HepG2 (cell line): ENCODE data around the gene RGL1. TPM values are rescaled to one million over a fixed set of nuclear protein-coding genes. Genes with fewer than 3 reads are reported as not detected.

Experiments used
- ATAC-seq: fragments of 200-7000 bp; cut with Tn5 transposase; 3 replicates; pipeline ENCODE4 v1.9.1; 2020; ENCODE audit warnings: mild to moderate bottlenecking, moderate library complexity
- BruUV-seq: library from RNA; stranded (reverse); fragments of 400-500 nt; replicated peaks from 2 replicates; lab custom pipeline; 2021; lab: Mats Ljungman, UMichigan
- CTCF ChIA-PET: fragments of 300-600 bp; formaldehyde crosslinking; extraction: SDS; loops from one replicate; lab custom pipeline; 2021; ENCODE audit warnings: low total read pairs, inconsistent platforms, low intra/inter-chr PET ratio; lab: Yijun Ruan, JAX
- POLR2A ChIA-PET: fragments of 350-600 bp; sonication (Branson Sonifier 250); formaldehyde crosslinking; loops from one replicate; lab custom pipeline; 2020; ENCODE audit warnings: antibody characterized with exemption, inconsistent platforms; lab: Yijun Ruan, JAX
- DNase-seq: peaks from one replicate; pipeline ENCODE4 v3.0.0-alpha.2; 2015; ENCODE audit warnings: low spot score
- FAIRE-seq: peaks from 3 replicates; lab custom pipeline; 2011; peaks lifted over from hg19 to GRCh38; lab: Jason Lieb, UNC
- H2AFZ ChIP-seq: one replicate; pipeline ENCODE4 v1.6.1; 2011; ENCODE audit warnings: low read length, inconsistent platforms
- H3K27ac ChIP-seq: fragments of 300-600 bp; 3 replicates; pipeline ENCODE4 v1.8.0; 2011; ENCODE audit warnings: mixed run types, mild to moderate bottlenecking, mixed read lengths, low read length, inconsistent platforms; ENCODE audit not compliant: insufficient read depth; ENCODE audit errors: extremely low read length
- H3K27me3 ChIP-seq, 2 experiments: fragments of 200-600 bp in 1 of 2; 2 replicates in 1 of 2; 3 replicates in 1 of 2; pipeline versions ENCODE4 v1.6.0 to v1.8.0; 2011; ENCODE audit warnings: low read length in 2 of 2, mild to moderate bottlenecking in 2 of 2, moderate library complexity in 2 of 2, inconsistent platforms in 1 of 2; ENCODE audit not compliant: insufficient read depth in 2 of 2, control insufficient read depth in 1 of 2
- H3K36me3 ChIP-seq, 2 experiments: fragments of 200-600 bp in 1 of 2; replicated peaks in 1 of 2; 2 replicates in 1 of 2; 3 replicates in 1 of 2; pipeline versions ENCODE4 v1.5.1 to v1.8.0; 2011; ENCODE audit warnings: low read length in 2 of 2, inconsistent platforms in 1 of 2; ENCODE audit not compliant: insufficient read depth in 2 of 2, control insufficient read depth in 1 of 2
- H3K4me1 ChIP-seq: 2 replicates; pipeline ENCODE4 v1.5.1; 2012; ENCODE audit warnings: low read length, inconsistent platforms; ENCODE audit not compliant: insufficient read depth
- H3K4me2 ChIP-seq: 2 replicates; pipeline ENCODE4 v1.6.0; 2011; ENCODE audit warnings: low read depth, low read length, inconsistent platforms
- H3K4me3 ChIP-seq, 3 experiments: fragments of 200-600 bp in 1 of 3; sonication (generic), shearing (Covaris generic) in 1 of 3; replicated peaks in 1 of 3; 2 replicates each; pipeline ENCODE4 v1.5.1; 2011 to 2016; ENCODE audit warnings: low read length in 3 of 3, inconsistent platforms in 2 of 3, low read depth in 2 of 3, mild to moderate bottlenecking in 2 of 3, control low read depth in 1 of 3, mixed read lengths in 1 of 3; ENCODE audit not compliant: insufficient read depth in 1 of 3
- H3K79me2 ChIP-seq: one replicate; pipeline ENCODE4 v1.6.1; 2011; ENCODE audit warnings: low read length, inconsistent platforms; ENCODE audit not compliant: insufficient read depth
- H3K9ac ChIP-seq: 2 replicates; pipeline ENCODE4 v1.6.0; 2011; ENCODE audit warnings: mild to moderate bottlenecking, low read depth, low read length, inconsistent platforms; ENCODE audit not compliant: insufficient read depth
- H3K9me3 ChIP-seq: 2 replicates; pipeline ENCODE4 v1.5.1; 2012; ENCODE audit warnings: mild to moderate bottlenecking, low read length
- H4K20me1 ChIP-seq: 2 replicates; pipeline ENCODE4 v1.6.0; 2011; ENCODE audit warnings: inconsistent platforms, mild to moderate bottlenecking, low read length, moderate library complexity; ENCODE audit not compliant: insufficient read depth
- ZNF616 ChIP-seq: sonication (generic); formaldehyde crosslinking; IDR thresholded peaks from 2 replicates; pipeline ENCODE4 v1.5.0; 2020; ENCODE audit warnings: low read depth, mild to moderate bottlenecking, missing genetic modification reagents
- ZNF7 ChIP-seq: IDR thresholded peaks from 2 replicates; pipeline ENCODE4 v1.6.1; 2016; ENCODE audit warnings: missing biosample characterization, missing genetic modification reagents
- ZNF878 ChIP-seq: sonication (generic); formaldehyde crosslinking; IDR thresholded peaks from 2 replicates; pipeline ENCODE4 v1.8.1; 2023; ENCODE audit warnings: mild to moderate bottlenecking, missing genetic modification reagents, moderate library complexity
- WGBS: methylation state at CpG from one replicate; pipeline ENCODE4 v1.1.6; 2017; ENCODE audit warnings: low lambda C conversion rate; 5-methylcytosine and 5-hydroxymethylcytosine counted together
- in situ Hi-C: cut with HindIII; loops from 2 replicates; pipeline ENCODE4 v1.10.0; 2017; ENCODE audit warnings: low pct_unique_long_range_greater_than_20kb; ENCODE audit not compliant: extremely low pct_ligation_motif_present
- intact Hi-C: fragments of 100-400 bp; cut with micrococcal nuclease; formaldehyde crosslinking; loops from one replicate; pipeline ENCODE4 v1.10.0; 2022; ENCODE audit not compliant: unreplicated experiment
- polyA plus RNA-seq, 8 experiments: library from polyadenylated mRNA; depleted of rRNA in 3 of 8; stranded (reverse) in 7 of 8; unstranded in 1 of 8; fragments of >200 nt; fragmentation: Illumina TruSeq in 4 of 8; extraction: Trizol in 4 of 8; gene quantifications; 2 replicates each; pipeline versions ENCODE4 v1.2.1 to v1.2.3, GENCODE V29; 2011 to 2016; ENCODE audit warnings: low read depth in 4 of 8, missing spikeins in 1 of 8, mixed read lengths in 1 of 8; ENCODE audit not compliant: insufficient read depth in 1 of 8
- total RNA-seq, 5 experiments: library from RNA; depleted of rRNA; stranded (reverse); fragments of >200 nt; fragmentation: Illumina TruSeq; extraction: Trizol; gene quantifications; 2 replicates each; pipeline ENCODE4 v1.2.3, GENCODE V29; 2016; ENCODE audit warnings: low read depth in 1 of 5
- TF ChIP-seq, protein P1 (sequence below): sonication (generic); formaldehyde crosslinking; IDR thresholded peaks from 2 replicates; pipeline ENCODE4 v1.8.0; 2022; ENCODE audit warnings: mild to moderate bottlenecking, missing genetic modification reagents; ENCODE audit not compliant: insufficient replicate concordance
- TF ChIP-seq, protein P2 (sequence below): sonication (generic); formaldehyde crosslinking; IDR thresholded peaks from 2 replicates; pipeline ENCODE4 v1.5.1; 2020; ENCODE audit warnings: missing genetic modification reagents, mild to moderate bottlenecking, borderline replicate concordance
- TF ChIP-seq, protein P3 (sequence below): sonication (generic); formaldehyde crosslinking; IDR thresholded peaks from 2 replicates; pipeline ENCODE4 v1.4.0; 2020; ENCODE audit warnings: mild to moderate bottlenecking, missing genetic modification reagents, borderline replicate concordance
- TF ChIP-seq, protein P4 (sequence below): IDR thresholded peaks from 2 replicates; pipeline ENCODE4 v1.4.0; 2020; ENCODE audit warnings: mild to moderate bottlenecking, missing genetic modification reagents

RGL1 gene
- total and polyA plus RNA-seq, 2 of the 13 experiments (the other 11 are each of a cell fraction or from before 2014, with no cell fraction given), result 3.5 to 4.7 TPM

DNA sequence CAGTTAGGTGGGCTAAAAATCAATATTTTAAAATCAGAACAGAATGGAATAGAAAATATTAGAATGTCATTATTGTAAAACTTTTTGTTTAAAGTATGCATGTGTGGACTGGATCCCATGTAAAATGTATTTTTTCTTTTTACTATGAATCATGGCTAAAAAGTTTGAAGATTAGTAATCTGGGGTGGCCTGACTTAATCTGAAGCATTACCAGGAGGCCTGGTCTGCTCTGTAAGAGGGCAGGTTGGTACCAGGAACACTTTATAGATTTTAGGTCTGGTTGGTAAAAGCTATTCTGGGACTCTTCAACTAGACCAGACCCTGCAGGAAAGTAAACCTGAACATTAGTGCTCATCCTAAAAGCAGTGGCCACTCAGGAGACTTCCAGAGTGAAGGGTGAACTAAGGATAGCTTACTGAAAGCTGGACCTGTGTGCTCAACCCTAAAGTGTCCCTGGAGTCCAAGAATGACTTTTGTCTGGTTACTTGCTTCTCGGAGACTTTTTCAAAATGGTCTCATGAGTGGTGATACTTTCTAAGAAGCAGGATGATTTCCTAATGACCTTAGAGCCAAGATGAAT, 16.5 kb downstream of the RGL1 start:
- Histone ChIP-seq H2AFZ (no peak overlapping the region), H3K4me3 (no peak overlapping the region), H3K27ac (no peak overlapping the region), H3K4me2 (no peak overlapping the region), H3K27me3 (no peaks in the 10 kb centered on the region; a peak in 1 of 5 replicates), H3K9me3 (no peaks in the 10 kb centered on the region), H3K4me1 (no peaks in the 10 kb centered on the region), H3K79me2 (no peaks in the 10 kb centered on the region), H3K9ac (no peak overlapping the region), H3K36me3 (no peaks in the 10 kb centered on the region), H4K20me1 (no peaks in the 10 kb centered on the region; the same call in 1 of the 2 replicates)
- BruUV-seq, result no TSS peak
- POLR2A ChIA-PET, result no interaction called here
- no peak for FAIRE-seq
- 90% methylated on average over 1 of the region's 1 CpG for WGBS
- in situ Hi-C loops (no loop called here), intact Hi-C loops (no loop called here)
- CTCF ChIA-PET, result no interaction called here
- ATAC-seq, result no peak
- no peak for DNase-seq
- TF ChIP-seq ZNF7 (no peak), ZNF616 (CRISPR knock-in tag) (no peak), ZNF878 (no peak)
- TF ChIP-seq, protein P1, sequence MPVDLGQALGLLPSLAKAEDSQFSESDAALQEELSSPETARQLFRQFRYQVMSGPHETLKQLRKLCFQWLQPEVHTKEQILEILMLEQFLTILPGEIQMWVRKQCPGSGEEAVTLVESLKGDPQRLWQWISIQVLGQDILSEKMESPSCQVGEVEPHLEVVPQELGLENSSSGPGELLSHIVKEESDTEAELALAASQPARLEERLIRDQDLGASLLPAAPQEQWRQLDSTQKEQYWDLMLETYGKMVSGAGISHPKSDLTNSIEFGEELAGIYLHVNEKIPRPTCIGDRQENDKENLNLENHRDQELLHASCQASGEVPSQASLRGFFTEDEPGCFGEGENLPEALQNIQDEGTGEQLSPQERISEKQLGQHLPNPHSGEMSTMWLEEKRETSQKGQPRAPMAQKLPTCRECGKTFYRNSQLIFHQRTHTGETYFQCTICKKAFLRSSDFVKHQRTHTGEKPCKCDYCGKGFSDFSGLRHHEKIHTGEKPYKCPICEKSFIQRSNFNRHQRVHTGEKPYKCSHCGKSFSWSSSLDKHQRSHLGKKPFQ, result no peak
- TF ChIP-seq, protein P2, sequence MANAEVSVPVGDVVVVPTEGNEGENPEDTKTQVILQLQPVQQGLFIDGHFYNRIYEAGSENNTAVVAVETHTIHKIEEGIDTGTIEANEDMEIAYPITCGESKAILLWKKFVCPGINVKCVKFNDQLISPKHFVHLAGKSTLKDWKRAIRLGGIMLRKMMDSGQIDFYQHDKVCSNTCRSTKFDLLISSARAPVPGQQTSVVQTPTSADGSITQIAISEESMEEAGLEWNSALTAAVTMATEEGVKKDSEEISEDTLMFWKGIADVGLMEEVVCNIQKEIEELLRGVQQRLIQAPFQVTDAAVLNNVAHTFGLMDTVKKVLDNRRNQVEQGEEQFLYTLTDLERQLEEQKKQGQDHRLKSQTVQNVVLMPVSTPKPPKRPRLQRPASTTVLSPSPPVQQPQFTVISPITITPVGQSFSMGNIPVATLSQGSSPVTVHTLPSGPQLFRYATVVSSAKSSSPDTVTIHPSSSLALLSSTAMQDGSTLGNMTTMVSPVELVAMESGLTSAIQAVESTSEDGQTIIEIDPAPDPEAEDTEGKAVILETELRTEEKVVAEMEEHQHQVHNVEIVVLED (CRISPR knock-in tag), result no peak
- TF ChIP-seq, protein P3, sequence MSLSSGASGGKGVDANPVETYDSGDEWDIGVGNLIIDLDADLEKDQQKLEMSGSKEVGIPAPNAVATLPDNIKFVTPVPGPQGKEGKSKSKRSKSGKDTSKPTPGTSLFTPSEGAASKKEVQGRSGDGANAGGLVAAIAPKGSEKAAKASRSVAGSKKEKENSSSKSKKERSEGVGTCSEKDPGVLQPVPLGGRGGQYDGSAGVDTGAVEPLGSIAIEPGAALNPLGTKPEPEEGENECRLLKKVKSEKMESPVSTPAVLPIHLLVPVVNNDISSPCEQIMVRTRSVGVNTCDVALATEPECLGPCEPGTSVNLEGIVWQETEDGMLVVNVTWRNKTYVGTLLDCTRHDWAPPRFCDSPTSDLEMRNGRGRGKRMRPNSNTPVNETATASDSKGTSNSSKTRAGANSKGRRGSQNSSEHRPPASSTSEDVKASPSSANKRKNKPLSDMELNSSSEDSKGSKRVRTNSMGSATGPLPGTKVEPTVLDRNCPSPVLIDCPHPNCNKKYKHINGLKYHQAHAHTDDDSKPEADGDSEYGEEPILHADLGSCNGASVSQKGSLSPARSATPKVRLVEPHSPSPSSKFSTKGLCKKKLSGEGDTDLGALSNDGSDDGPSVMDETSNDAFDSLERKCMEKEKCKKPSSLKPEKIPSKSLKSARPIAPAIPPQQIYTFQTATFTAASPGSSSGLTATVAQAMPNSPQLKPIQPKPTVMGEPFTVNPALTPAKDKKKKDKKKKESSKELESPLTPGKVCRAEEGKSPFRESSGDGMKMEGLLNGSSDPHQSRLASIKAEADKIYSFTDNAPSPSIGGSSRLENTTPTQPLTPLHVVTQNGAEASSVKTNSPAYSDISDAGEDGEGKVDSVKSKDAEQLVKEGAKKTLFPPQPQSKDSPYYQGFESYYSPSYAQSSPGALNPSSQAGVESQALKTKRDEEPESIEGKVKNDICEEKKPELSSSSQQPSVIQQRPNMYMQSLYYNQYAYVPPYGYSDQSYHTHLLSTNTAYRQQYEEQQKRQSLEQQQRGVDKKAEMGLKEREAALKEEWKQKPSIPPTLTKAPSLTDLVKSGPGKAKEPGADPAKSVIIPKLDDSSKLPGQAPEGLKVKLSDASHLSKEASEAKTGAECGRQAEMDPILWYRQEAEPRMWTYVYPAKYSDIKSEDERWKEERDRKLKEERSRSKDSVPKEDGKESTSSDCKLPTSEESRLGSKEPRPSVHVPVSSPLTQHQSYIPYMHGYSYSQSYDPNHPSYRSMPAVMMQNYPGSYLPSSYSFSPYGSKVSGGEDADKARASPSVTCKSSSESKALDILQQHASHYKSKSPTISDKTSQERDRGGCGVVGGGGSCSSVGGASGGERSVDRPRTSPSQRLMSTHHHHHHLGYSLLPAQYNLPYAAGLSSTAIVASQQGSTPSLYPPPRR (CRISPR knock-in tag), result no peak
- TF ChIP-seq, protein P4, sequence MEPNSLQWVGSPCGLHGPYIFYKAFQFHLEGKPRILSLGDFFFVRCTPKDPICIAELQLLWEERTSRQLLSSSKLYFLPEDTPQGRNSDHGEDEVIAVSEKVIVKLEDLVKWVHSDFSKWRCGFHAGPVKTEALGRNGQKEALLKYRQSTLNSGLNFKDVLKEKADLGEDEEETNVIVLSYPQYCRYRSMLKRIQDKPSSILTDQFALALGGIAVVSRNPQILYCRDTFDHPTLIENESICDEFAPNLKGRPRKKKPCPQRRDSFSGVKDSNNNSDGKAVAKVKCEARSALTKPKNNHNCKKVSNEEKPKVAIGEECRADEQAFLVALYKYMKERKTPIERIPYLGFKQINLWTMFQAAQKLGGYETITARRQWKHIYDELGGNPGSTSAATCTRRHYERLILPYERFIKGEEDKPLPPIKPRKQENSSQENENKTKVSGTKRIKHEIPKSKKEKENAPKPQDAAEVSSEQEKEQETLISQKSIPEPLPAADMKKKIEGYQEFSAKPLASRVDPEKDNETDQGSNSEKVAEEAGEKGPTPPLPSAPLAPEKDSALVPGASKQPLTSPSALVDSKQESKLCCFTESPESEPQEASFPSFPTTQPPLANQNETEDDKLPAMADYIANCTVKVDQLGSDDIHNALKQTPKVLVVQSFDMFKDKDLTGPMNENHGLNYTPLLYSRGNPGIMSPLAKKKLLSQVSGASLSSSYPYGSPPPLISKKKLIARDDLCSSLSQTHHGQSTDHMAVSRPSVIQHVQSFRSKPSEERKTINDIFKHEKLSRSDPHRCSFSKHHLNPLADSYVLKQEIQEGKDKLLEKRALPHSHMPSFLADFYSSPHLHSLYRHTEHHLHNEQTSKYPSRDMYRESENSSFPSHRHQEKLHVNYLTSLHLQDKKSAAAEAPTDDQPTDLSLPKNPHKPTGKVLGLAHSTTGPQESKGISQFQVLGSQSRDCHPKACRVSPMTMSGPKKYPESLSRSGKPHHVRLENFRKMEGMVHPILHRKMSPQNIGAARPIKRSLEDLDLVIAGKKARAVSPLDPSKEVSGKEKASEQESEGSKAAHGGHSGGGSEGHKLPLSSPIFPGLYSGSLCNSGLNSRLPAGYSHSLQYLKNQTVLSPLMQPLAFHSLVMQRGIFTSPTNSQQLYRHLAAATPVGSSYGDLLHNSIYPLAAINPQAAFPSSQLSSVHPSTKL (CRISPR knock-in tag), result no peak
